ENCODE measurements around the gene FOS.

Gene FOS

GRCh38 chr14:75322746-75323145 lies 44.1 kb downstream of the FOS start:
- no peak for DNase-seq

- no peak for DNase-seq
Measured at GRCh38 chr14:75323571-75323970, 44.9 kb downstream of the FOS start.

GRCh38 chr14:75328558-75329155 lies 50.0 kb downstream of the FOS start:
- no peak for DNase-seq

GRCh38 chr14:75329369-75329768 lies 50.7 kb downstream of the FOS start:
- DNase-seq, result no peak

- DNase-seq, result no peak
Measured at GRCh38 chr14:75331471-75331870, 52.8 kb downstream of the FOS start.
